ENCODE measurements around the gene KRTAP2-3. TPM values are rescaled to one million over a fixed set of nuclear protein-coding genes. Genes with fewer than 3 reads are reported as not detected.
"Not testable (repeated sequence)": the region's sequence is repeated elsewhere in the genome, so short reads cannot be mapped to it uniquely, and the experiment has no call there.

Gene KRTAP2-3
- total RNA-seq, 4 donors from 2014 or later: not detected

DNA sequence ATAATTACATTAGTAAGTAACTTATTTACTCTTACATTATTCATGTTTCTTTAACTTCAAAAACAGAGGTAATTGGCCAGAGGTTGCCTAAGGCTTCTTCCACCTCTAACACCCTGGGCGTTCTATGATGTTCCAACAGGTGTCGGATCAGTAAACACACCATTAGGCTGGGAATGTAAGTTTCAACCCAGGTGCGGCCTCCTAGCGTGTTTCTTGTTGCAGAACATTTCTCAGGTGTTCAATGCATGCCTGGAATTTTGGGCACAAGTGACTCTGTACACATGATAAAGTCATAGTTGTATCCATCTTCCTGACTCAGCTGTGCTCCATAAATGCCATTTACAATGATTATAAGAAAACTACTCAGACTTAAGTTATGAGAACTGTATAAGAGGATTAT lies 5.9 kb downstream of the KRTAP2-3 start:
- no peaks in the 10 kb centered on the region for H3K4me1 ChIP-seq
- no peak overlapping the region for H3K27ac ChIP-seq (replicated peaks in 1 of 4)
- H3K36me3 ChIP-seq: no peaks in the 10 kb centered on the region
- 89% methylated on average over 4 of the region's 4 CpGs for WGBS
- no peak for DNase-seq (ENCODE audit: extremely low spot score)
- peaks cover 0 to 23% (median 0%) of the 10 kb centered on the region in 4 donors for H3K27me3 ChIP-seq
- no peak overlapping the region for H3K4me3 ChIP-seq
- intact Hi-C loops (cut with DNase I): no loop called here
- TF ChIP-seq EP300 (IDR thresholded peaks at IDR 0.05) (no peak), POLR2A (IDR thresholded peaks at IDR 0.05; ENCODE audit: low read depth) (no peak), POLR2AphosphoS5 (IDR thresholded peaks at IDR 0.05) (no peak)
- TF ChIP-seq, protein P1, sequence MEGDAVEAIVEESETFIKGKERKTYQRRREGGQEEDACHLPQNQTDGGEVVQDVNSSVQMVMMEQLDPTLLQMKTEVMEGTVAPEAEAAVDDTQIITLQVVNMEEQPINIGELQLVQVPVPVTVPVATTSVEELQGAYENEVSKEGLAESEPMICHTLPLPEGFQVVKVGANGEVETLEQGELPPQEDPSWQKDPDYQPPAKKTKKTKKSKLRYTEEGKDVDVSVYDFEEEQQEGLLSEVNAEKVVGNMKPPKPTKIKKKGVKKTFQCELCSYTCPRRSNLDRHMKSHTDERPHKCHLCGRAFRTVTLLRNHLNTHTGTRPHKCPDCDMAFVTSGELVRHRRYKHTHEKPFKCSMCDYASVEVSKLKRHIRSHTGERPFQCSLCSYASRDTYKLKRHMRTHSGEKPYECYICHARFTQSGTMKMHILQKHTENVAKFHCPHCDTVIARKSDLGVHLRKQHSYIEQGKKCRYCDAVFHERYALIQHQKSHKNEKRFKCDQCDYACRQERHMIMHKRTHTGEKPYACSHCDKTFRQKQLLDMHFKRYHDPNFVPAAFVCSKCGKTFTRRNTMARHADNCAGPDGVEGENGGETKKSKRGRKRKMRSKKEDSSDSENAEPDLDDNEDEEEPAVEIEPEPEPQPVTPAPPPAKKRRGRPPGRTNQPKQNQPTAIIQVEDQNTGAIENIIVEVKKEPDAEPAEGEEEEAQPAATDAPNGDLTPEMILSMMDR (IDR thresholded peaks at IDR 0.05): no peak
- peaks cover 0 to 5% (median 0%) of the 10 kb centered on the region in 4 donors for H3K9me3 ChIP-seq

DNA sequence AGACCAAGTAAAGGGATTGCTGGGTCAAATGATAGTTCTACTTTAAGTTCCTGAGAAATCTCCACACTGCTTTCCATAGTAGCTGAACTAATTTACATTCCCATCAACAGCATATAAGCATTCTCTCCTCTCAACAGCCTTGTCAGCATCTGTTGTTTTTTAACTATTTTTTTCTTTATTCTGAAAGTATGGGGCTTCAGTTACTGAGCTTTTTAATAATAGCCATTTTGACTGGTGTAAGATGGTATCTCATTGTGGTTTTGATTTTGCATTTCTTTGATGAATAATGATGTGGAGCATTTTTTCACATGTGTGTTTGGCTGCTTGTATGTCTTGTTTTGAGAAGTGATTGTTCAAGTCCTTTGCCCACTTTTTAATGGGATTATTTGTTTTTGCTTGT lies 7.3 kb downstream of the KRTAP2-3 start:
- no peak overlapping the region for H3K27ac ChIP-seq (replicated peaks in 1 of 4)
- no peak overlapping the region for H3K4me3 ChIP-seq
- TF ChIP-seq, protein P1 (IDR thresholded peaks at IDR 0.05): no peak
- TF ChIP-seq POLR2A (IDR thresholded peaks at IDR 0.05; ENCODE audit: low read depth) (no peak), POLR2AphosphoS5 (IDR thresholded peaks at IDR 0.05) (no peak), EP300 (IDR thresholded peaks at IDR 0.05) (no peak)
- no peaks in the 10 kb centered on the region for H3K4me1 ChIP-seq
- no peaks in the 10 kb centered on the region for H3K36me3 ChIP-seq
- H3K27me3 ChIP-seq: peaks cover 0 to 22% (median 0%) of the 10 kb centered on the region in 4 donors
- intact Hi-C loops (cut with DNase I): no loop called here
- no peak for DNase-seq (ENCODE audit: extremely low spot score)
- H3K9me3 ChIP-seq: peaks cover 0 to 3% (median 0%) of the 10 kb centered on the region in 4 donors

DNA sequence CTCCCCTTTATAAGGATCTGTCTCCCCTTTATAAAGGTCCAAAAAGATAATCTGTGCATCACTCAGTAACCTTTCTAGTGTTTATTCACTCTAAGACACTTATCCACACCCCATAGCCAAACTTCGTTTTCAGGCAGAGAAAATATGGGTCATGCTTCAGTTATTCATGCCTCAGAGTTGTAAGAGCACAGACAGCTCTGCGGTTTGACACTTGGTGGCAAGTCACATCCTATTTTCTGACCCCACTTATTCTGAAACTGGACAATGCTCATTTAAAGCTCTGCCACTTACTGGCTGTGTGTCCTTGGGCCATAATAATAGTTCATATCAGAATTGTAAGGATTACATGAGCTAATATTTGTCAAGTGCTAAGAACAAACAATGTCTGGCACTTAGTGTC lies 10.8 kb downstream of the KRTAP2-3 start:
- Histone ChIP-seq H3K4me3 (no peak overlapping the region), H3K36me3 (no peaks in the 10 kb centered on the region), H3K27ac (replicated peaks in 1 of 4) (no peak overlapping the region), H3K9me3 (no peaks in the 10 kb centered on the region), H3K4me1 (no peaks in the 10 kb centered on the region), H3K27me3 (peaks cover 0 to 29% (median 0%) of the 10 kb centered on the region in 4 donors)
- TF ChIP-seq, protein P1 (IDR thresholded peaks at IDR 0.05): no peak
- no peak for TF ChIP-seq POLR2A (IDR thresholded peaks at IDR 0.05; ENCODE audit: low read depth)
- TF ChIP-seq EP300 (IDR thresholded peaks at IDR 0.05): no peak
- no peak for TF ChIP-seq POLR2AphosphoS5 (IDR thresholded peaks at IDR 0.05)
- 66% methylated on average over 2 of the region's 2 CpGs for WGBS
- DNase-seq (ENCODE audit: extremely low spot score): no peak
- intact Hi-C loops (cut with DNase I): no loop called here

DNA sequence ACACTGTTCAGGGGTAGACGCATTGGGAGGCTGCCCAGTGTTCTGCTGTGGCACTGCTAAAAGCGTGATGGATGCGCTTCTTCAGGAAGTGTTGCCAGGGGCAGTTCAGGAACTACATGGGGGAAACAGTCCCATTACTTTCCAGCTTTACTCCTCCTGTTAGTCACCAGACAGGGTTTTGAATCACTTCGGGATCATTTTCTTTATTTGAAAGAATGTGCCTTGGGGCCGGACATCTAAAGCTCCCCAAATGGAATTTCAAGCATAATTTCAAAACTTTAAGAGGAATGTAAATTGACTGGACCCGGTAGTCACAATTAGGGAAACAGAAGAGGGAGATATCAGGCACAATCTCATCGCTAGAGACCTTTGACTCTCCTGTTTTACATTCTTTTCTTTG lies 11.5 kb downstream of the KRTAP2-3 start:
- Histone ChIP-seq H3K4me3 (no peak overlapping the region), H3K27me3 (peaks cover 0 to 29% (median 0%) of the 10 kb centered on the region in 4 donors), H3K9me3 (no peaks in the 10 kb centered on the region), H3K36me3 (no peaks in the 10 kb centered on the region), H3K4me1 (no peaks in the 10 kb centered on the region), H3K27ac (replicated peaks in 1 of 4) (no peak overlapping the region)
- intact Hi-C loops (cut with DNase I): no loop called here
- 77% methylated on average over 7 of the region's 7 CpGs for WGBS
- no peak for DNase-seq (ENCODE audit: extremely low spot score)
- TF ChIP-seq, protein P1 (IDR thresholded peaks at IDR 0.05): no peak
- TF ChIP-seq EP300 (IDR thresholded peaks at IDR 0.05) (no peak), POLR2A (IDR thresholded peaks at IDR 0.05; ENCODE audit: low read depth) (no peak), POLR2AphosphoS5 (IDR thresholded peaks at IDR 0.05) (no peak)

DNA sequence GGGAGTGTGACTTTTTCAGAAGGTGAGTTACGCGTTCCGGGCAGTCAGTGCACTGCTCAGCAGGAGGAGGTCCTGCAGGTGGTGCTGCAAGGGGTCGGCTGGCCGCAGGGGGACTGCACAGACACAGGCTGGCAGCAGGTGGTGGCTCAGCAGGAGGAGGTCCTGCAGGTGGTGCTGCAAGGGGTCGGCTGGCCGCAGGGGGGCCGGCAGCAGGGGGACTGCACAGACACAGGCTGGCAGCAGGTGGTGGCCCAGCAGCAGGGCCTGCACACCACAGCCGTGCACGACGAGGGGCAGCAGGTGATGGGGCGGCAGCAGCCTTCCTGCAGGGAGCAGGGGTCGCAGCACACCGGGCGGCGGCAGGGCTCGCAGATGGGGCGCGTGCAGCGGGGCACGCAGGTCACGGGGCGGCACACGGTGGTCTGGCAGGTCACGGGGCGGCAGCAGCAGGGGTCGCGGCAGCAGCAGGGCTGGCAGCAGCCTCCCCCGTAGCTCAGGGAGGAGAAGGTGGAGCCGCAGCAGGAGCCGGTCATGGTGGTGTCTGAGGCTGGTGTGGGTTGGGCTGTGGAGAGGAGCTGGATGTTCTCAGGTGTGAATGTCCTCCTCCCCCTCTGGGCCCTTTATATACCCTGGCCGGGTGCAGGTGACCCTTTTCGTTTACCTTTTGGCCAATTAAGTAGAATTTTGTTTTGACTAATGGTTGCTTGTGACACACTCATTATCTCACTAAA lies 13.0 kb downstream of the KRTAP2-3 start, which contains the start of gene KRTAP2-1:
Gene KRTAP2-1, minus strand, starts transcription at position 582 of the 731 bp plus-strand sequence. Its CDS starts 49 bp downstream, at position 533.
- H3K36me3 ChIP-seq; H3K9me3 ChIP-seq; H3K27ac ChIP-seq (replicated peaks in 1 of 4); H3K4me3 ChIP-seq; H3K4me1 ChIP-seq; DNase-seq (ENCODE audit: extremely low spot score); intact Hi-C loops (cut with DNase I): not testable (repeated sequence)
- peaks cover 0 to 29% (median 0%) of the 10 kb centered on the region in 4 donors for H3K27me3 ChIP-seq
- WGBS: 64% methylated on average over 6 of the region's 33 CpGs
